Sigmoid colon (tissue), 7 donors: Measurements from ENCODE around the gene RBM17. TPM values are rescaled to one million over a fixed set of nuclear protein-coding genes. Genes with fewer than 3 reads are reported as not detected.

Experiments used
- DNase-seq: peaks from one replicate; pipeline ENCODE4 v3.0.0-alpha.2; 2019
- H3K27ac ChIP-seq, 4 donors: fragments of 200-600 bp; sonication (generic); one replicate each; pipeline ENCODE4 v1.5.1; 2016 to 2019; ENCODE audit warnings: mild to moderate bottlenecking in 1 of 4
- H3K27me3 ChIP-seq, 3 donors: fragments of 200-600 bp; sonication (generic); one replicate each; pipeline ENCODE4 v1.5.1; 2019; ENCODE audit warnings: mild to moderate bottlenecking in 1 of 3
- H3K36me3 ChIP-seq, 4 donors: fragments of 200-600 bp; sonication (generic); one replicate each; pipeline ENCODE4 v1.5.1; 2016 to 2019
- H3K4me1 ChIP-seq, 4 donors: fragments of 200-600 bp; sonication (generic); one replicate each; pipeline ENCODE4 v1.5.1; 2017 to 2019
- H3K4me3 ChIP-seq, 4 donors: fragments of 200-600 bp; sonication (generic); one replicate each; pipeline ENCODE4 v1.5.1; 2017 to 2019; ENCODE audit warnings: mild to moderate bottlenecking in 2 of 4, moderate library complexity in 1 of 4
- H3K9me3 ChIP-seq, 4 donors: fragments of 200-600 bp in 3 of 4; sonication (generic) in 3 of 4; one replicate each; pipeline versions ENCODE4 v1.5.1 to v1.6.1; 2013 to 2019
- CTCF ChIP-seq, 4 experiments: fragments of 450-650 bp in 3 of 4; fragments of 200-600 bp in 1 of 4; IDR thresholded peaks; one replicate each; pipeline ENCODE4 v1.5.1; 2016 to 2019; ENCODE audit warnings: antibody characterized with exemption in 4 of 4, mild to moderate bottlenecking in 3 of 4, moderate library complexity in 2 of 4
- EP300 ChIP-seq, 4 donors: sonication (generic); formaldehyde crosslinking; IDR thresholded peaks; one replicate each; pipeline ENCODE4 v1.6.1; 2017; ENCODE audit warnings: antibody characterized with exemption in 4 of 4
- POLR2A ChIP-seq, 2 donors: fragments of 450-650 bp; IDR thresholded peaks; one replicate each; pipeline ENCODE4 v1.6.1; 2016; ENCODE audit warnings: antibody characterized with exemption in 2 of 2, mild to moderate bottlenecking in 2 of 2, moderate library complexity in 2 of 2
- POLR2AphosphoS5 ChIP-seq, 4 donors: sonication (generic); formaldehyde crosslinking; IDR thresholded peaks; one replicate each; pipeline ENCODE4 v1.6.1; 2017; ENCODE audit warnings: antibody characterized with exemption in 4 of 4
- WGBS, 2 donors: extraction: QIAGEN DNeasy Blood & Tissue Kit; methylation state at CpG; one replicate each; pipeline ENCODE4 v1.1.7; 2013; 5-methylcytosine and 5-hydroxymethylcytosine counted together
- intact Hi-C: fragments of 100-400 bp; cut with DNase I; formaldehyde crosslinking; loops from one replicate; pipeline ENCODE4 v1.15.1; 2023
- polyA plus RNA-seq, 3 donors: library from polyadenylated mRNA; stranded (reverse); fragments of 200-250 nt; gene quantifications; one replicate each; pipeline ENCODE4 v1.2.3, GENCODE V29; 2013
- total RNA-seq, 4 donors: library from RNA; depleted of rRNA; stranded (reverse); fragments of >200 nt; gene quantifications; one replicate each; pipeline ENCODE4 v1.1.0, GENCODE V29; 2016
- donor health status: healthy with polysubstance abuse.
- donor health status: Bipolar disorder and iron deficiency.
- donor health status: healthy.

Gene RBM17
- total and polyA plus RNA-seq, 7 donors: 32.8 to 74.2 (median 52.4) TPM

GRCh38 chr10:6146013-6146785, 57.4 kb downstream of the RBM17 start:
- peaks cover 0 to 25% (median 19%) of the 10 kb centered on the region in 4 donors for H3K4me1 ChIP-seq
- intact Hi-C loops: no loop called here

GRCh38 chr10:6146921-6147320, 58.1 kb downstream of the RBM17 start:
- intact Hi-C loops: no loop called here
- no peak overlapping the region for H3K27ac ChIP-seq
- no peak overlapping the region for H3K4me3 ChIP-seq

More at GRCh38 chr10:6146013-6146785, 57.4 kb downstream of the RBM17 start:
- Histone ChIP-seq H3K9me3 (no peaks in the 10 kb centered on the region), H3K27ac (peak overlapping the region; percentile 81 to 91 (median 86)), H3K27me3 (no peaks in the 10 kb centered on the region), H3K36me3 (no peaks in the 10 kb centered on the region), H3K4me3 (peak overlapping the region; percentile 75 to 93 (median 82))
- no peak for DNase-seq
- TF ChIP-seq POLR2AphosphoS5 (IDR thresholded peaks at IDR 0.05): no peak
- TF ChIP-seq POLR2A (IDR thresholded peaks at IDR 0.05): no peak
- TF ChIP-seq EP300 (IDR thresholded peaks at IDR 0.05): no peak
- TF ChIP-seq CTCF (IDR thresholded peaks at IDR 0.05): no peak
- WGBS, 2 donors: 74 to 78% methylated on average over 22 of the region's 22 CpGs

GRCh38 chr10:6148251-6148701, 59.4 kb downstream of the RBM17 start:
- no peaks in the 10 kb centered on the region for H3K9me3 ChIP-seq
- WGBS, 2 donors: 51 to 74% methylated on average over 7 of the region's 7 CpGs
- no peaks in the 10 kb centered on the region for H3K27me3 ChIP-seq
- no peak overlapping the region for H3K27ac ChIP-seq
- no peak overlapping the region for H3K4me3 ChIP-seq
- intact Hi-C loops: no loop called here
- TF ChIP-seq EP300 (IDR thresholded peaks at IDR 0.05) (no peak), POLR2A (IDR thresholded peaks at IDR 0.05) (no peak), CTCF (IDR thresholded peaks at IDR 0.05) (no peak), POLR2AphosphoS5 (IDR thresholded peaks at IDR 0.05) (no peak)
- no peak for DNase-seq
- H3K36me3 ChIP-seq: no peaks in the 10 kb centered on the region
- peaks cover 0 to 28% (median 21%) of the 10 kb centered on the region in 4 donors for H3K4me1 ChIP-seq

More at GRCh38 chr10:6146921-6147320, 58.1 kb downstream of the RBM17 start:
- Histone ChIP-seq H3K4me1 (peaks cover 0 to 28% (median 21%) of the 10 kb centered on the region in 4 donors), H3K27me3 (no peaks in the 10 kb centered on the region), H3K9me3 (no peaks in the 10 kb centered on the region), H3K36me3 (no peaks in the 10 kb centered on the region)
- DNase-seq: no peak
- no peak for TF ChIP-seq POLR2A (IDR thresholded peaks at IDR 0.05)
- WGBS, 2 donors: 91 to 95% methylated on average over 11 of the region's 11 CpGs

GRCh38 chr10:6148908-6149307, 60.1 kb downstream of the RBM17 start:
- Histone ChIP-seq H3K27ac (no peak overlapping the region), H3K4me3 (no peak overlapping the region), H3K9me3 (no peaks in the 10 kb centered on the region), H3K36me3 (no peaks in the 10 kb centered on the region), H3K4me1 (peaks cover 0 to 27% (median 21%) of the 10 kb centered on the region in 4 donors), H3K27me3 (no peaks in the 10 kb centered on the region)
- no peak for TF ChIP-seq POLR2A (IDR thresholded peaks at IDR 0.05)
- no peak for TF ChIP-seq EP300 (IDR thresholded peaks at IDR 0.05)
- TF ChIP-seq CTCF (IDR thresholded peaks at IDR 0.05): no peak
- no peak for TF ChIP-seq POLR2AphosphoS5 (IDR thresholded peaks at IDR 0.05)
- intact Hi-C loops: no loop called here
- 75 to 85% methylated on average over 6 of the region's 6 CpGs for WGBS, 2 donors
- no peak for DNase-seq

- peak; percentile 82 for DNase-seq
- no peak overlapping the region for H3K4me3 ChIP-seq
- 39 to 64% methylated on average over 22 of the region's 22 CpGs for WGBS, 2 donors
These were observed 62.5 kb downstream of the RBM17 start for GRCh38 chr10:6151087-6151977.

More at GRCh38 chr10:6151087-6151977, 62.5 kb downstream of the RBM17 start:
- H3K27me3 ChIP-seq: no peaks in the 10 kb centered on the region
- H3K36me3 ChIP-seq: no peaks in the 10 kb centered on the region
- H3K9me3 ChIP-seq: no peaks in the 10 kb centered on the region
- intact Hi-C loops: no loop called here
- TF ChIP-seq CTCF (IDR thresholded peaks at IDR 0.05) (peak in 3 of 4 experiments; percentile 28 to 53 (median 34)), POLR2AphosphoS5 (IDR thresholded peaks at IDR 0.05) (peak in 1 of 4 donors; percentile 35), POLR2A (IDR thresholded peaks at IDR 0.05) (no peak), EP300 (IDR thresholded peaks at IDR 0.05) (no peak)
- H3K27ac ChIP-seq: peak overlapping the region; percentile 12 to 58 (median 36)
- peaks cover 0 to 14% (median 9%) of the 10 kb centered on the region in 4 donors for H3K4me1 ChIP-seq
